ENCODE results near the gene YJEFN3. TPM values are rescaled to one million over a fixed set of nuclear protein-coding genes. Genes with fewer than 3 reads are reported as not detected.

Gene YJEFN3
- total RNA-seq, 1 donor from 2014 or later: 2.6 TPM

DNA sequence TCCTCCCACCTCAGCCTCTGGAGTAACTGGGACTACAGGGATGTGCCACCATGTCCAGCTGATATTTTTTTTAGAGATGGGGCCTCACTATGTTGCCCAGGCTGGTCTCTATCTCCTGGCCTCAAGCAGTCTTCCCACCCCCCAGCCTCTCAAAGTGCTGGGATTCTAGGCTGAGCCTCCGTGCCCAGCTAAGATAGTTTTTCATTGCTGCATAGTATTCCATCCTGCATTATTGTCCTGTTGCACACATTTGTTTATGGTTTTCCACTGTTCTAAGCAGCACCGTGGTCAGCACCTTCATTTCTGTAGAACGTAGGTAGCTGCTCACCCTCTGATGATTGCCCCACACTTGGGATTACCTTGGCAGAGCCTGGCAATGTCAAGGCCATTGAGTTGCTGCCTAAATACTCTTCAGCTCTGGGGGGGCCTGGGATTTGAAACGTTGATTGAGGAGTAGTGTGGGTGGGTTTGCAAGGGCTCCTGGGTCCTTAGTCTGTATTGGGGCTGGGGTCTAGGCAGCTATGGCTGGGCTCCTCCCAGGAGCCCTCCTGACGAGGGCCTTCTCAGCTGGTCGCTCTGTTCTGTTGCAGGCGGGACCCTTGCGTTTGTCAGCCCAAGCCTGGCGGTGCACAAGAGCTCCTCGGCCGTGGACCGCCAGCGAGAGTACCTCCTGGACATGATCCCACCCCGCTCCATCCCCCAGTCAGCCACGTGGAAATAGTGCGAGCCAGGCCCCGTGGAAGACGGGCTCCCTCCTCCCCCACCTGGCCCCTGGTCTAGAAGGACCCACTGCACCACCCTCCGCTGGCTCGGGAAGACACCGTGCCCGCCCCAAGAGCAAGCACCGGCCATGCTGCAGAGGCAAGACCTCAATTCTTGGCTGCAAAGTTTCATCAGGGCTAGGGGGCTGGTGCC is 23.7 kb upstream of the YJEFN3 start:
- Histone ChIP-seq H3K27ac (no peak overlapping the region), H3K79me2 (ENCODE audit: low read depth) (no peaks in the 10 kb centered on the region), H3K4me1 (no peaks in the 10 kb centered on the region), H3K4me2 (no peak overlapping the region), H3K27me3 (no peaks in the 10 kb centered on the region), H3F3A (ENCODE audit: low read depth) (peaks cover 6% of the 10 kb centered on the region), H2AFZ (replicated peaks) (no peak overlapping the region), H4K20me1 (ENCODE audit: low read depth) (peaks cover 2% of the 10 kb centered on the region), H3K36me3 (no peaks in the 10 kb centered on the region), H3K9ac (no peak overlapping the region), H3K9me3 (ENCODE audit: low read depth) (no peaks in the 10 kb centered on the region), H3K4me3 (no peak overlapping the region)
- Mint-ChIP-seq H3K27me3 (ENCODE audit: insufficient read depth, low read depth) (peaks cover 2% of the 10 kb centered on the region), H3K9me3 (no peaks in the 10 kb centered on the region), H3K36me3 (peaks cover 31% of the 10 kb centered on the region), H3K4me3 (no peak overlapping the region), H3K27ac (no peak overlapping the region), H3K4me1 (no peaks in the 10 kb centered on the region)
- DNase-seq (ENCODE audit: low spot score): no peak
- TF ChIP-seq EZH2phosphoT487 (IDR thresholded peaks at IDR 0.05) (no peak), EZH2 (IDR thresholded peaks at IDR 0.05) (no peak)
- TF ChIP-seq, protein P1, sequence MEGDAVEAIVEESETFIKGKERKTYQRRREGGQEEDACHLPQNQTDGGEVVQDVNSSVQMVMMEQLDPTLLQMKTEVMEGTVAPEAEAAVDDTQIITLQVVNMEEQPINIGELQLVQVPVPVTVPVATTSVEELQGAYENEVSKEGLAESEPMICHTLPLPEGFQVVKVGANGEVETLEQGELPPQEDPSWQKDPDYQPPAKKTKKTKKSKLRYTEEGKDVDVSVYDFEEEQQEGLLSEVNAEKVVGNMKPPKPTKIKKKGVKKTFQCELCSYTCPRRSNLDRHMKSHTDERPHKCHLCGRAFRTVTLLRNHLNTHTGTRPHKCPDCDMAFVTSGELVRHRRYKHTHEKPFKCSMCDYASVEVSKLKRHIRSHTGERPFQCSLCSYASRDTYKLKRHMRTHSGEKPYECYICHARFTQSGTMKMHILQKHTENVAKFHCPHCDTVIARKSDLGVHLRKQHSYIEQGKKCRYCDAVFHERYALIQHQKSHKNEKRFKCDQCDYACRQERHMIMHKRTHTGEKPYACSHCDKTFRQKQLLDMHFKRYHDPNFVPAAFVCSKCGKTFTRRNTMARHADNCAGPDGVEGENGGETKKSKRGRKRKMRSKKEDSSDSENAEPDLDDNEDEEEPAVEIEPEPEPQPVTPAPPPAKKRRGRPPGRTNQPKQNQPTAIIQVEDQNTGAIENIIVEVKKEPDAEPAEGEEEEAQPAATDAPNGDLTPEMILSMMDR (IDR thresholded peaks at IDR 0.05): no peak

DNA sequence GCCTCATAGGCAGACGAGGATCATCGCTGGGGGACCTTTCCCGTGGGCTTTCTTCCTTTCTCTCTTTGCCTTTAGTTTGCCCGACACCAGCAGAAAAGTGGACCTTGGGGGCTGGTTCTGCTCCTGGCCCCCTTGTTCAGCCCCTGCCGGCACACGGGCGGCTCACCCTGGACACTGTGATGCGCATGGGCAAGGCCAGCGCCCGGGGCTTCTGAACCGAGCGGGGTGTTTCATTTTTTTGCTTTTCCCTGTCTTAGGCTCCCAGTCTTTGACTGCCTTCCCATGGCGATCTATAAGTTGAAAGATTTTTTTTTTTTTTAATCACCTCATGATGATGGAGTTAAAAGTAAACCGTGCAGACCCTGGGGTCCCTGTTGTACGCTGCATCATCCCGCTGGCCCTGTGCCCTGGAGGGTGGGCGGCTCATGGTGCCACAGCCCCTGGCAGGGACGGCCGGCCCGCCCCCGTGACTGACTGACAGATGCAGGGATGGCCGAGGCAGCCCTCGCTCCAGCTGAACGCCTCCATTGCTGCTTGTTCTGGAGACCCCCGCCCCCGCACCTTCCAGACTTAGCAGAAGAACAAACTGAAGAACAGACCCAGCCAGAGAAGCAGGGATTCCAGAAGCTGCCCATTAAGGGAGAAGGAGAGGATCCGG is 22.9 kb upstream of the YJEFN3 start:
- no peaks in the 10 kb centered on the region for H3K4me1 Mint-ChIP-seq
- H3K36me3 Mint-ChIP-seq: peaks cover 28% of the 10 kb centered on the region

DNA sequence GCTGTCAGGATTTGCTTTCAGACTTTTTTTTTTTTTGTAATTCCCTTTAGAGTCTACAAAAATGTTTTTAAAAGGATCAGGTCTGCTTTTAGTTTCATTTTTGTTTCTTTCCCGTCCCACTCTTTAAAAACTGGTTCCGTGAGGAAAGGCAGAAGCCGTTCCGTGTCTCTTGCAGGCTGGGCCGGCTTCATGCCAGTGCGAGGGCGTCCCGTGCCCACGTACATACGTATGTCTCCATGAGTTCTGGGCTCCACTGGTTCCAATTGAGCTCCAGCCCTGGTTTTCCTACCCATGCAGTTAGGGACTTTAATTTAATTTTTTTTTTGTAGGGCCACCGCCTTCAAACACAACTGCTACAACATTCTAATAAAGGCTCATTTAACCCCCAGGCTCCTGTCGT is 22.1 kb upstream of the YJEFN3 start:
- peaks cover 10% of the 10 kb centered on the region for H3F3A ChIP-seq (ENCODE audit: low read depth)
- no peak overlapping the region for H3K4me2 ChIP-seq
- H3K27me3 ChIP-seq: no peaks in the 10 kb centered on the region
- no peak overlapping the region for H3K9ac ChIP-seq
- no peak for DNase-seq (ENCODE audit: low spot score)
- H3K4me1 ChIP-seq: no peaks in the 10 kb centered on the region
- no peaks in the 10 kb centered on the region for H3K4me1 Mint-ChIP-seq
- no peak overlapping the region for H3K4me3 Mint-ChIP-seq
- no peak overlapping the region for H3K4me3 ChIP-seq
- H4K20me1 ChIP-seq (ENCODE audit: low read depth): peaks cover 2% of the 10 kb centered on the region
- TF ChIP-seq EZH2phosphoT487 (IDR thresholded peaks at IDR 0.05) (no peak), EZH2 (IDR thresholded peaks at IDR 0.05) (no peak)
- TF ChIP-seq, protein P1 (IDR thresholded peaks at IDR 0.05): no peak
- no peaks in the 10 kb centered on the region for H3K36me3 ChIP-seq
- H3K79me2 ChIP-seq (ENCODE audit: low read depth): no peaks in the 10 kb centered on the region
- no peak overlapping the region for H3K27ac Mint-ChIP-seq
- H3K27me3 Mint-ChIP-seq (ENCODE audit: insufficient read depth, low read depth): peaks cover 2% of the 10 kb centered on the region
- no peak overlapping the region for H3K27ac ChIP-seq
- no peaks in the 10 kb centered on the region for H3K9me3 Mint-ChIP-seq
- no peaks in the 10 kb centered on the region for H3K9me3 ChIP-seq (ENCODE audit: low read depth)
- peaks cover 26% of the 10 kb centered on the region for H3K36me3 Mint-ChIP-seq
- H2AFZ ChIP-seq (replicated peaks): no peak overlapping the region

More for the DNA sequence above, 22.9 kb upstream of the YJEFN3 start:
- DNase-seq (ENCODE audit: low spot score): no peak
- Histone ChIP-seq H3F3A (ENCODE audit: low read depth) (peaks cover 10% of the 10 kb centered on the region), H3K27me3 (no peaks in the 10 kb centered on the region), H2AFZ (replicated peaks) (no peak overlapping the region), H3K27ac (no peak overlapping the region), H3K4me2 (no peak overlapping the region), H3K36me3 (no peaks in the 10 kb centered on the region), H3K4me1 (no peaks in the 10 kb centered on the region), H3K79me2 (ENCODE audit: low read depth) (no peaks in the 10 kb centered on the region), H3K4me3 (no peak overlapping the region), H3K9me3 (ENCODE audit: low read depth) (no peaks in the 10 kb centered on the region), H3K9ac (no peak overlapping the region), H4K20me1 (ENCODE audit: low read depth) (peaks cover 2% of the 10 kb centered on the region)
- no peak for TF ChIP-seq EZH2phosphoT487 (IDR thresholded peaks at IDR 0.05)
- TF ChIP-seq, protein P1 (IDR thresholded peaks at IDR 0.05): no peak
- no peak for TF ChIP-seq EZH2 (IDR thresholded peaks at IDR 0.05)
- no peak overlapping the region for H3K4me3 Mint-ChIP-seq
- H3K27me3 Mint-ChIP-seq (ENCODE audit: insufficient read depth, low read depth): peaks cover 2% of the 10 kb centered on the region
- peak overlapping the region; percentile 33 for H3K27ac Mint-ChIP-seq
- no peaks in the 10 kb centered on the region for H3K9me3 Mint-ChIP-seq
